Stimulated activated CD8-positive, alpha-beta memory T cell treated with anti-CD3 and anti-CD28 coated beads, Interleukin-4, amount 100 ng/mL, for 4 hours (primary cell): ENCODE data around the gene IGSF3.

Experiments used
- DNase-seq, 2 donors: peaks; one replicate each; pipeline ENCODE4 v3.0.0-alpha.2; 2020; ENCODE audit warnings: low read depth in 2 of 2, low spot score in 1 of 2

Gene IGSF3

DNA sequence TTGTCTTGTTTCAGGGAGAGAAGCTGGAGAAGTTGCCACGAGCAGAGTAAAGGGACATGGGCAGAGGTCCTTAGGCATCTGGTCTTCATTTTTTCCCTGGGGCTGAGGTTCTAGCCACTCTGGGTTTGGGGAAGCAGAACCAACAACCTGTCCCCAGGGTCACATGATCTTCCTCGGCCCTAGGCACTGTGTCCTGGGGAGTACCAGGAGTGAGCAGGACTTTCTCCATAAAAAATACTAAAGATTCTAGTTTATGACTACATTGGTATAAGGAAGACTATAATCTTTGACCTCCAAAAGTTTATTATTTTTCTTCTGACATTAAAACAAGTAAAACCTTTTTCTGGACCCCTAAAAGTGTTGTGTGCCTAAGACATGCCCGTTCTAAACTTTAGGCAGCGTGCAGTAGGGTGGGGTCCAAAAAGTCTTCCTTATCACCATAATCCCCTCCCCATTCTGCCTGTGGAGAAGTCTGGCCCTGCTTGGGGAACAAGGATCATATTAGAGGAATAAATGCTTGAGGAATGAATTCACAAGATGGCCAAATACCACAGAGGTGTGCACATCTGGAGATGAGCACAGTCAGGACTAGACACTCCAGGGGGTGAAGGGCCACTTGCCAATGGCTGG, 19.3 kb upstream of the IGSF3 start:
- no peak for DNase-seq

DNA sequence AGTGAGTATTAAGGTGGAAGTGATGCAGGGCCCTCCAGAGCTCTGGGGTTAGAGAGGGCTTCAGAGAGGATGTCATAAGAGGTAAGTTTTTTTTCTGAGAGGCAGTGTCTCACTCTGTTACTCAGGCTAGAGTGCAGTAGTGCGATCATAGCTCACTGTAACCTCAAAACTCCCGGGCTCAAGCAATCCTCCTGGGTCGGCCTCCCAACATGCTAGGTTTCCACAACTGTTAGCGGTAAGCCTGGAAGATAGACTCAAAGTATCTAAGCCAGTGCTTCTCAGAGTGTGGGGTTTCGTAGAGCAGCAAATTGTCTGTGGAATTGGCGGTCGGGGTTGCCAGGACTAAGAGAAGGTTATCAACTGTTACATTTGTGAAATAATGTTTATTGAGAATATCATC, 18.6 kb upstream of the IGSF3 start:
- no peak for DNase-seq

DNA sequence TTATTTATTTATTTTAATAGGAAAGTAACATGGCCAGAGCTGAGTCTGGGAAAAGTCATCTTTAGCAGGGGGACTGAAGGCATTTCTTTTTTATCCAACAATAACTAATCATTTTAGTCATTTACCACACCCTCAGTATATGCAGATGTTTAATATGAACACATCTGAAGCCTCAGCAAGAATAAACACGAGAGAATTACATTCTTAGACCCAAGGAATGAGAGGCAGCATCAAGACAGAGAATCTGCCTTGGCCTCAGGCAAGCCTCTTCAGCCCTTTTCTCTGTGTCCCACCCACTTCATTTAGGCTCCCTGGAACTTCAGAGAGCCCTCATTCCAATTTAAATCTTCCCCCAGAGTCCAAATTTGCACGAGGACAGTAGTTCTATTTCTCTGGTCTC, 17.0 kb upstream of the IGSF3 start:
- no peak for DNase-seq

- DNase-seq, result no peak
Observed at GRCh38 chr1:116682641-116683221, 15.2 kb upstream of the IGSF3 start.

DNA sequence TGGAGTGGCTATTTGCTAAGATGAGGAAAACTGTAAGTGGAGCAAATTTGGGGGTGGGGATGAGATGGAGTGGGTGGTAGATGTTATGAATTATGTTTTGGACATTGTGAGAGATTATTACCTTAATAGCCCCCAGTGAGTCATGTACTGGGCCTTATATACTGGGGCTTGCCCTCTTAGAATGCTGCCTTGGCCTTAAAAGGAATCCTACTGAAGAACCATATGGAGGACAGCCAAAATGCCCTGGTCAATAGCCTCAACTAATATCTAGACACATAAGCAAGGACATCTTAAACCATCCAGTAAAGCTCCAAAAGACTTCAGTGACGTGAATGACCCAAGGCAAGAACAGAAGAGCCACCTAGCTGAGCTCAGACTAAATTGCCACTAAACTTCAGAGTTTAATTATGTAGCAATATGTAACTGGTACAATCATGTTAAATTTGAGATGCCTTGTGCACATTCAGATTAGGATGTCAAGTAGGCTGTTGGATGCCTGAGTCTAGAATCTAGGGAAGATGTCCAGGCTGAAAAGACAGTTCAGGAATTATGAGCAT, 13.9 kb upstream of the IGSF3 start:
- DNase-seq, result no peak

- DNase-seq, result no peak
Observed at GRCh38 chr1:116680752-116681151, 13.2 kb upstream of the IGSF3 start.

DNA sequence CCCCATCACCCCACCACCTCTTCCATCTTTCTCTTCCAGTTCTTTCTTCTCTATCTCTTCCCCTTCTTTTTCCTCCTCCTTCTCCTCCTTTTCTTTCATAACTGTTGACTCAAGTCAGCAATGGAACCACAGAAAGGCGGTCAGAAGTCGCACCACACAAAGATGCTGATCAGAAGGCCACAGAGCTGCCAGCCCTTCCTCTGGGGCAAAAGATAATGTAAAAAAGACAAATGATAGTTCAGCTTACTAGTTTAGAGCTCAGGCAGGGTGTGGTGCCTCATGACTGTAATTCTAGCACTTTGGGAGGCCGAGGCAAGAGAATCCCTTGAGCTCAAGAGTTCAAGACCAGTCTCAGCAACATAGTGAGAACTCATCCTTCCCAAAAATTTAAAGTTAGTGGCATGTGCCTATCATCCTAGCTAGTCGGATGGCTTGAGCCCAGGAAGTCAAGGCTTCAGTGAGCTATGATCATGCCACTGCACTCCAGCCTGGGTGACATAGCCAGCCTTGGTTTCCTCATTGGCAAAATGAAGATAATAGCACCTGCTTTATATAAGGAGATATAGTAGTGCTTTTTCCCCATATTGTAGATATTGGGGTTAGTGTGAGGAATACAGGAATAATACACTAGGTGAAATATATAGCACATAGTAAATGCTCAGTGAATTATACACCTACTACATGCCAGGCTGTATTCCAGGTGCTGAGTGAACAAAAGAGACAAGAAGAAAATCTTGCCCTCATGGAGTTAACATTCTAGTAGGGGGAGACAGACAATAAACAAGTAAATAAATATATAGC, 12.5 kb upstream of the IGSF3 start:
- no peak for DNase-seq

- DNase-seq, result no peak
Observed at GRCh38 chr1:116679091-116679827, 11.7 kb upstream of the IGSF3 start.

- DNase-seq, result no peak
Observed at GRCh38 chr1:116678732-116679090, 11.2 kb upstream of the IGSF3 start.

DNA sequence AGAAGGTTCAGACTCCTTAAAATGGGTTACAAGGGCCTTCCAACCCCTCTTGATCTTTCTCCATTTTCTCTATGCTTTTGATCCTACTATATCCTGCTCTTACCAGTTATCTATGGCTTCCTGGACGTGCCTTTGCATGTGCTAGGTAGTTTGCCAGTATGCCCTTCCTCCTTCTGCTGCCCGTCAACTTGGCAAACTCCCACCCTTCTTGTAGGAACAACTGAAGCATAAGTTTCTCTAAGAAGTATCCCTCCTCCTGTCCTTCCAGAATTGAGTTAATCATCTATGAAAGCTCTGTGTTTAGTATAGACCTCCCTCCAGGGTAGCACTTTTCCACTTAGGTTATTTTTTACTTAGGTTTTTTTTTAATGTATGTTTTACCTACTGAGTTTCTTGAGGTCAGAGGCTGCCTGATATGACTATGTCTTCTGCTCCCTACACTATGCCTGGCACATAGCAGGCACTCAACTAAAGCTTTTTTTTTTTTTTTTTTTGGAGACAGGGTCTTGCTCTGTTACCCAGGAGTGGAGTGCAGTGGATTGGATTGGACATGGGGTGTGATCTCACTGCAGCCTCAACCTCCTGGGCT, 10.0 kb upstream of the IGSF3 start:
- no peak for DNase-seq

DNA sequence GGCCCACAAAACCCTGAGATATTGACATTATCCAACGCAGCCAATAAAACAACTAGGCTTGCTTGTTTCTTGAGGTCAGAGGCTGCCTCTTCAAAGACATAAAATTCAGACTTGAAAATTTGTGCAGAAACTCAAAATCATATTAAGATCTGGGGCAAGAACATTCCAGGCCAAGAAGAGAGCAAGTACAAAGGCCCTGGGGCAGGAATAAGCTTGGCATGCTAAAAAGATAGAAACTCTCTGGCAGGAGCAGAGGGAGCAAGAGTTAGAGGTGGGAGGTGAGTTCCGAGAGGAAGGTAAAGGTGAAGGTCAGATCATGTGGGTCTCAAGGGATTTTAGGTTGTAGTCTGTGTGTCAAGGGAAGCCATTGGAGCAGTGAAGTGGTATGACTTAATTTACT, 8.8 kb upstream of the IGSF3 start:
- no peak for DNase-seq

GRCh38 chr1:116674751-116675150, 7.2 kb upstream of the IGSF3 start:
- DNase-seq, result no peak

- no peak for DNase-seq
Observed at GRCh38 chr1:116674011-116674531, 6.5 kb upstream of the IGSF3 start.

DNA sequence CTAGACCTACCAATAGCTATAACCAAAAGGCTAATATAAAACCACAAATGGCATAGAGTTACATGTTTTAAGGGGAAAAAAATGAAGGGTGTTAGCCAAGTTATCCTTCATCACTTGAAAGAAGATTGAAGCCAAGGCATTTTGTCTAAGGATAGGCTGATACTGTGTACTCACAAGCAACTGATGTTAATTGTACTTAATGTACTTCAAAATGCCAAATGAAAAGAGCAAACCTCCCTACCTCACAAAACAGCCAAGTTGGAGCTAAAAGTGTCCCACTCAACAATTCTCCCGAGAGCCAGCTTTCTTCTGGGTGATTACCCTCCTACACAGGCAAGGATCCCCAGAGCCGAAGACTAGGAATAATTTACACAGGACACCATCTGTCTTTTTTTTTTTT, 4.4 kb upstream of the IGSF3 start:
- no peak for DNase-seq

DNA sequence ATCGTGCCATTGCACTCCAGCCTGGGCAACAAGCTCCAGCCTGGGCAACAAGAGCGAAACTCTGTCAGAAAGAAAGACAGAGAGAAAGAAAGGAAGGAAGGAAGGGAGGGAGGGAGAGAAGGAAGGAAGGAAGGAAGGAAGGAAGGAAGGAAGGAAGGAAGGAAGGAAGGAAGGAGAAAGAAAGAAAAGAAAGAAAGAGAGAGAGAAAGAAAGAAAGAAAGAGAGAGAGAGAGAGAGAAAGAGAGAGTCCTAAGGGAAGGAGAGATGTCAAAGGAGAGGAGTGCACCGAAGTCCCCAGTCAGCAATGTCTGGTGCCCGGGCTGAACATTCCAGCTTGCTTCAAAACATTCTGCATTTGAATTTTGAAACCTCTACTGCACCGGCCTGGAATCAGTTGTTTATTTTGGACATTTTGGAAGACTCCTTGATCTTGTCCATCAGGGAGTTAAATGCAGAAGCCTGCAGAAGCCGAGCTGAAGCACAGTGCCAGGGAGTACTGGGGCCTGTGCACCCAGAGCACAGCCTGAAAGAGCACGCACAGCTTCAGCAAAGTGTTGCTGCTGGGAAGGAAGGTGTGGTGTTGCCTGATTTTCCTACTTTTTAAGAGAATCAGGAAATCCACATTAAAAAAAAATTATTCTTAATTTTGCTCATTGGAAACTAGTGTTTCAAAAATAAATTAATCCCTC, 3.7 kb upstream of the IGSF3 start:
- DNase-seq, result no peak

GRCh38 chr1:116668277-116668676, 744 bp upstream of the IGSF3 start:
- DNase-seq, result no peak

DNA sequence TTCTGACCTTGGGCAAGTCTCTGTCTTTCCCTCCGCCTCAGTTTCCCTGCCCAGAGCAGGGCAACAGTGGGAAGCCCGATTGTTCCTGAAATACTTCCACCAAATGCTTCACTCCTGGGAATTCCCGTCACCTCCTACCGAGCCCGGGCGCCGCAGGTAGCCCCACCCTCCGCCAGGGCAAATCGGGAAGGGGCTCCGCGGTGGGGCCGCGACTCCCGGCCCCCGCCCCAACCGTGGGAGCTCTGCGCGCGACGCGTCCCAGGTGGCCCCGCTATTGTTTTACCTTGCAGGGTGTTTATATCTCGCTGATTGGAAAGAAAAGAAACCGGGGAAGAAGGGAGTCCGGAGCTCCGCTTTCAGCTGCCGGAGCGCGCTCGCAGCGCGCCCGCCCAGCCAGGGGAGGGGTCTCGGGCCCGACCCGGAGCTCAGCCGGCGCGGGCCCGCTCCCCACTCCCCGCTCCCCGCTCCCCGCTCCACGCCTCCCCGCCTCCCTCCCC, 407 bp downstream of the IGSF3 start:
- DNase-seq, result no peak

DNA sequence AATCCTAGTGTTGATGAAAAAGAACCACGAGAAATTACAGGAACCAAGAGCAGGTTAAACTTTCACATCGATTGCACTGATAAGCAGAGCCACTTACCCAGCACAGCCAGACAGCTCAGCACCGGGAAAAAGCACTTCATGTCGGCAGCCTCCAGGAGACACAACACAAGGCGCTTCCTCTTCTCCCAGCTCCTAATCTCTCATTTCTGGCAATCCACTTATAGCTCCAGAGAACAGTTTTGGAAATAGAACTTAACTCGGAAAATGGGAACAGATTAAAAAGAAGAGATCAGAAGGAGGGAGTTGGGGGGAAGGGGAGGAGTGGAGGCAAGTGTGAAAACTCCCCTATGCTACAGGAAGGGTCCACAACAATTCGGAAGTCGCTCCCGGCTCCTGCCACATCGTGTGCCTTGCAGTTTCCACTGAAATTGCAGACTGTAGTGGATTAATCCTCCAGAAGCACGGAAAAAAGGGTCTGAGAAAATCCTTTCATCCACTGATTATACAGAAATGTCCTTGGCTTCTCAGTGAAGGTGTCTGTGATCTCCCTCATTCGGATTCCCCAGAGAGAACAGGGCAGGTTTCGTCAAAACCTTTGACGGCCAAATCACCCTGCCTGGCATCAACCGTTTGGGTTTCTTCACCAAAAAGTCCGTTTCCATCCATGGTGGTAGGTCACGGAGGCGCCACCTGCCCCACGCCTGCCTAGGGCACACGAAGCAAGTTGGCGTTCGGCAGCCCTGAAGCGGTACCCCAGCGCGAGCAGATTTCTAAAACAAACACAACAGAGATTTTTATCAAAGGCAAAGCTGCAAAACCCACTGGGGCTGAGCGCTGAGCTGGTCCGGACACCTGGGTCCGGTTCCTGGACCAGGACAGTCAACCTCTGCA, 1.1 kb downstream of the IGSF3 start:
- DNase-seq, result no peak

DNA sequence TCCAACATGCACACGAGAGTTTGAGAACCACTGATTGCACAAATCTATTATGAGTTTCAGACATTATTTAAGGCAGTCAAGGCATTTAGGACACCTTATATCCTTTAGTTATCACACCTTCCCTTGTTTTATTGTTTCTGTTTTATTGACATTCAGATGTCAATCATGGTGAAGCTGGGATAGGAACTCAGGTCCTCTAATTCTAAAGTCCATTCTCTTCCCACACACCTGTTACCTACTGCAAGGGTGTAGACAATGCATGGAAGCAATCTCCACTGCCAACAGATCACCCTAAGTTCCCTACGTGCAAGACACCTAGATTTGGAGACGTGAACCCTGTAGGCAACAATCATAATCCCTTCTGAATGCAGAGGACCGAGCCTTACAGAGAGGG, 2.6 kb downstream of the IGSF3 start:
- DNase-seq, result no peak
